BE2C (cell line): ENCODE measurements around the gene POC1A.
"Not testable (repeated sequence)": the region's sequence is repeated elsewhere in the genome, so short reads cannot be mapped to it uniquely, and the experiment has no call there.

Source experiments
- DNase-seq: peaks from one replicate; pipeline ENCODE4 v3.0.0-alpha.2; 2020
- H3K27me3 ChIP-seq: fragments of 250-450 bp; sonication (Bioruptor Pico); 2 replicates; pipeline ENCODE4 v1.5.1; 2020; ENCODE audit warnings: mild to moderate bottlenecking
- H3K36me3 ChIP-seq: fragments of 250-450 bp; sonication (Bioruptor Pico); 2 replicates; pipeline ENCODE4 v1.5.1; 2020; ENCODE audit warnings: mild to moderate bottlenecking
- H3K4me1 ChIP-seq: fragments of 250-450 bp; sonication (Bioruptor Pico); 2 replicates; pipeline ENCODE4 v1.5.1; 2020
- H3K4me3 ChIP-seq: 2 replicates; pipeline ENCODE4 v1.5.1; 2011; ENCODE audit warnings: low read depth, low read length
- H3K9me3 ChIP-seq: fragments of 250-450 bp; sonication (Bioruptor Pico); 2 replicates; pipeline ENCODE4 v1.5.1; 2020
- CTCF ChIP-seq: IDR thresholded peaks from 2 replicates; pipeline ENCODE4 v1.5.1; 2012; ENCODE audit warnings: mild to moderate bottlenecking, low read depth, low read length

POC1A gene

GRCh38 chr3:52034212-52034611, 120.0 kb downstream of the POC1A start:
- no peaks in the 10 kb centered on the region for H3K27me3 ChIP-seq
- H3K4me3 ChIP-seq: no peak overlapping the region
- no peak for TF ChIP-seq CTCF
- H3K4me1 ChIP-seq: peaks cover 27% of the 10 kb centered on the region
- no peaks in the 10 kb centered on the region; the same call in 1 of the 2 replicates for H3K36me3 ChIP-seq
- no peaks in the 10 kb centered on the region for H3K9me3 ChIP-seq
- DNase-seq: no peak

- H3K9me3 ChIP-seq, H3K27me3 ChIP-seq, H3K36me3 ChIP-seq, DNase-seq, H3K4me3 ChIP-seq: not testable (repeated sequence)
- H3K4me1 ChIP-seq: peaks cover 32% of the 10 kb centered on the region
Measured at GRCh38 chr3:52033748-52034147, 120.5 kb downstream of the POC1A start.

GRCh38 chr3:52032702-52033408, 121.4 kb downstream of the POC1A start:
- DNase-seq: peak; percentile 57
- H3K36me3 ChIP-seq: no peaks in the 10 kb centered on the region; the same call in 1 of the 2 replicates
- peaks cover 39% of the 10 kb centered on the region for H3K4me1 ChIP-seq
- no peak for TF ChIP-seq CTCF
- H3K9me3 ChIP-seq: no peaks in the 10 kb centered on the region
- H3K27me3 ChIP-seq: no peaks in the 10 kb centered on the region
- H3K4me3 ChIP-seq: no peak overlapping the region

- H3K27me3 ChIP-seq: no peaks in the 10 kb centered on the region
Measured at GRCh38 chr3:52031896-52032295, 122.3 kb downstream of the POC1A start.

GRCh38 chr3:52030714-52031310, 123.4 kb downstream of the POC1A start:
- no peak for TF ChIP-seq CTCF
- Histone ChIP-seq H3K27me3 (no peaks in the 10 kb centered on the region), H3K36me3 (no peaks in the 10 kb centered on the region; the same call in 1 of the 2 replicates), H3K9me3 (no peaks in the 10 kb centered on the region), H3K4me3 (no peak overlapping the region), H3K4me1 (peaks cover 44% of the 10 kb centered on the region)
- DNase-seq: peak; percentile 63

More at GRCh38 chr3:52031896-52032295, 122.3 kb downstream of the POC1A start:
- TF ChIP-seq CTCF: no peak
- DNase-seq: no peak
- H3K4me3 ChIP-seq: no peak overlapping the region
- peaks cover 39% of the 10 kb centered on the region for H3K4me1 ChIP-seq
- H3K9me3 ChIP-seq: no peaks in the 10 kb centered on the region
- H3K36me3 ChIP-seq: no peaks in the 10 kb centered on the region; the same call in 1 of the 2 replicates

- TF ChIP-seq CTCF: no peak
Measured at GRCh38 chr3:52029535-52029934, 124.7 kb downstream of the POC1A start.

More at GRCh38 chr3:52029535-52029934, 124.7 kb downstream of the POC1A start:
- Histone ChIP-seq H3K9me3 (no peaks in the 10 kb centered on the region), H3K4me1 (peaks cover 44% of the 10 kb centered on the region), H3K27me3 (no peaks in the 10 kb centered on the region), H3K36me3 (no peaks in the 10 kb centered on the region; the same call in 1 of the 2 replicates), H3K4me3 (no peak overlapping the region)
- DNase-seq: no peak
